Measurements from ENCODE around the gene MAN1A1.
"Not testable (repeated sequence)": the region's sequence is repeated elsewhere in the genome, so short reads cannot be mapped to it uniquely, and the experiment has no call there.

MAN1A1 gene

GRCh38 chr6:119171088-119171841 is 178.3 kb downstream of the MAN1A1 start:
- DNase-seq, result no peak
- Histone ChIP-seq H3K27ac (no peak overlapping the region), H3K27me3 (no peaks in the 10 kb centered on the region), H3K4me1 (peaks cover 0 to 15% (median 0%) of the 10 kb centered on the region in 4 donors), H3K4me3 (no peak overlapping the region), H3K36me3 (no peaks in the 10 kb centered on the region), H3K9me3 (no peaks in the 10 kb centered on the region)
- no peak for TF ChIP-seq CTCF (IDR thresholded peaks at IDR 0.05)
- intact Hi-C loops (cut with DNase I; ENCODE audit: low total_unique reads), result no loop called here

GRCh38 chr6:119170447-119171087 is 179.0 kb downstream of the MAN1A1 start:
- no peak for DNase-seq

GRCh38 chr6:119170103-119170446 is 179.5 kb downstream of the MAN1A1 start:
- peaks cover 0 to 5% (median 0%) of the 10 kb centered on the region in 4 donors for H3K4me1 ChIP-seq
- intact Hi-C loops (cut with DNase I; ENCODE audit: low total_unique reads), result no loop called here
- no peaks in the 10 kb centered on the region for H3K9me3 ChIP-seq
- H3K27me3 ChIP-seq, result no peaks in the 10 kb centered on the region
- TF ChIP-seq CTCF (IDR thresholded peaks at IDR 0.05), result no peak
- no peaks in the 10 kb centered on the region for H3K36me3 ChIP-seq
- H3K4me3 ChIP-seq, result no peak overlapping the region
- H3K27ac ChIP-seq, result no peak overlapping the region
- no peak for DNase-seq

More at GRCh38 chr6:119170447-119171087, 179.0 kb downstream of the MAN1A1 start:
- no peaks in the 10 kb centered on the region for H3K27me3 ChIP-seq
- TF ChIP-seq CTCF (IDR thresholded peaks at IDR 0.05), result no peak
- H3K4me1 ChIP-seq, result peaks cover 0 to 9% (median 0%) of the 10 kb centered on the region in 4 donors
- no peaks in the 10 kb centered on the region for H3K36me3 ChIP-seq
- H3K9me3 ChIP-seq, result no peaks in the 10 kb centered on the region
- no peak overlapping the region for H3K27ac ChIP-seq
- intact Hi-C loops (cut with DNase I; ENCODE audit: low total_unique reads), result no loop called here
- no peak overlapping the region for H3K4me3 ChIP-seq

GRCh38 chr6:119169355-119169754 is 180.2 kb downstream of the MAN1A1 start:
- H3K9me3 ChIP-seq; H3K4me3 ChIP-seq; H3K36me3 ChIP-seq; intact Hi-C loops (cut with DNase I; ENCODE audit: low total_unique reads); H3K27me3 ChIP-seq; H3K4me1 ChIP-seq; H3K27ac ChIP-seq; DNase-seq: not testable (repeated sequence)

- H3K36me3 ChIP-seq, result no peaks in the 10 kb centered on the region
- no peak for TF ChIP-seq CTCF (IDR thresholded peaks at IDR 0.05)
- no peak overlapping the region for H3K4me3 ChIP-seq
- H3K9me3 ChIP-seq, result no peaks in the 10 kb centered on the region
- intact Hi-C loops (cut with DNase I; ENCODE audit: low total_unique reads), result no loop called here
- H3K27ac ChIP-seq, result no peak overlapping the region
- H3K4me1 ChIP-seq, result peaks cover 0 to 5% (median 0%) of the 10 kb centered on the region in 4 donors
- no peaks in the 10 kb centered on the region for H3K27me3 ChIP-seq
- DNase-seq, result no peak
Observed at GRCh38 chr6:119166024-119166784, 183.4 kb downstream of the MAN1A1 start.

- no peak for DNase-seq
- intact Hi-C loops (cut with DNase I; ENCODE audit: low total_unique reads), result no loop called here
- Histone ChIP-seq H3K36me3 (no peaks in the 10 kb centered on the region), H3K4me3 (no peak overlapping the region), H3K27ac (no peak overlapping the region), H3K27me3 (no peaks in the 10 kb centered on the region), H3K9me3 (no peaks in the 10 kb centered on the region), H3K4me1 (no peaks in the 10 kb centered on the region)
- TF ChIP-seq CTCF (IDR thresholded peaks at IDR 0.05), result no peak
Observed at GRCh38 chr6:119163006-119163405, 186.6 kb downstream of the MAN1A1 start.
